ENCODE results near the gene ZNF254. TPM values are rescaled to one million over a fixed set of nuclear protein-coding genes. Genes with fewer than 3 reads are reported as not detected.

ZNF254 gene
- total RNA-seq, 1 donor from 2014 or later, result 10.7 TPM

Other genes with a start within 250 kb of the ZNF254 start
- gene ZNF726, start 172.3 kb upstream of the ZNF254 start, total RNA-seq, result 2.0 and 6.7 TPM in 2 replicates

Measured in pulmonary artery endothelial cell (primary cell).